SK-N-SH treated with all-trans-retinoic acid at 6 μM for 48 hours (cell line): ENCODE data around the gene TEX44.

Experiments
- ATAC-seq: fragments of 200-7000 bp; cut with Tn5 transposase; 3 replicates; pipeline ENCODE4 v1.9.1; 2020; ENCODE audit warnings: mild to moderate bottlenecking, moderate library complexity
- ARNTL ChIP-seq: fragments of 450-650 bp; formaldehyde crosslinking; IDR thresholded peaks from 2 replicates; pipeline ENCODE4 v1.5.0; 2020; ENCODE audit warnings: low read depth, mild to moderate bottlenecking, moderate library complexity, borderline replicate concordance
- BACH2 ChIP-seq: fragments of 250-450 bp; sonication (Bioruptor Pico); IDR thresholded peaks from 2 replicates; pipeline ENCODE4 v1.9.0; 2021; ENCODE audit warnings: mild to moderate bottlenecking, borderline replicate concordance
- CREB5 ChIP-seq: fragments of 250-450 bp; sonication (Bioruptor Pico); IDR thresholded peaks from 2 replicates; pipeline ENCODE4 v1.5.1; 2020; ENCODE audit warnings: low read depth, mild to moderate bottlenecking, moderate library complexity
- CSDC2 ChIP-seq: fragments of 250-450 bp; sonication (Bioruptor Pico); IDR thresholded peaks from 2 replicates; pipeline ENCODE4 v1.5.0; 2020; ENCODE audit warnings: mild to moderate bottlenecking, moderate library complexity
- CSRNP3 ChIP-seq: fragments of 250-450 bp; sonication (Bioruptor Pico); IDR thresholded peaks from 2 replicates; pipeline ENCODE4 v1.5.1; 2021; ENCODE audit warnings: mild to moderate bottlenecking, moderate library complexity
- ESRRG ChIP-seq: fragments of 250-450 bp; sonication (Bioruptor Pico); IDR thresholded peaks from 2 replicates; pipeline ENCODE4 v1.6.1; 2021; ENCODE audit warnings: mild to moderate bottlenecking
- GLIS3 ChIP-seq: fragments of 250-450 bp; sonication (Bioruptor Pico); IDR thresholded peaks from 2 replicates; pipeline ENCODE4 v1.5.0; 2020; ENCODE audit warnings: mild to moderate bottlenecking, moderate library complexity
- ISL1 ChIP-seq: fragments of 250-450 bp; sonication (Bioruptor Pico); IDR thresholded peaks from 2 replicates; pipeline ENCODE4 v2.1.2; 2022; ENCODE audit warnings: mild to moderate bottlenecking, moderate library complexity
- OSR1 ChIP-seq: fragments of 250-450 bp; sonication (Bioruptor Pico); IDR thresholded peaks from 2 replicates; pipeline ENCODE4 v1.8.0; 2022; ENCODE audit warnings: moderate library complexity, mild to moderate bottlenecking, inconsistent platforms
- PATZ1 ChIP-seq: fragments of 250-450 bp; sonication (Bioruptor Pico); IDR thresholded peaks from 2 replicates; pipeline ENCODE4 v1.8.0; 2020; ENCODE audit warnings: mild to moderate bottlenecking, moderate library complexity, borderline replicate concordance
- POU6F1 ChIP-seq: fragments of 250-450 bp; sonication (Bioruptor Pico); IDR thresholded peaks from 2 replicates; pipeline ENCODE4 v1.8.0; 2021; ENCODE audit warnings: low read depth, mild to moderate bottlenecking, moderate library complexity, borderline replicate concordance
- PPARA ChIP-seq: fragments of 250-450 bp; sonication (Bioruptor Pico); IDR thresholded peaks from 2 replicates; pipeline ENCODE4 v1.5.0; 2020; ENCODE audit warnings: mild to moderate bottlenecking, borderline replicate concordance
- RARB ChIP-seq: fragments of 250-450 bp; sonication (Bioruptor Pico); IDR thresholded peaks from 2 replicates; pipeline ENCODE4 v1.8.0; 2021; ENCODE audit warnings: mild to moderate bottlenecking, moderate library complexity
- SNAI2 ChIP-seq: fragments of 250-450 bp; sonication (Bioruptor Pico); IDR thresholded peaks from 2 replicates; pipeline ENCODE4 v1.5.0; 2020; ENCODE audit warnings: mild to moderate bottlenecking, moderate library complexity
- TOX ChIP-seq: fragments of 250-450 bp; sonication (Bioruptor Pico); IDR thresholded peaks from 2 replicates; pipeline ENCODE4 v1.8.0; 2021; ENCODE audit warnings: mild to moderate bottlenecking, moderate library complexity, borderline replicate concordance
- TSHZ2 ChIP-seq: fragments of 250-450 bp; sonication (Bioruptor Pico); IDR thresholded peaks from 2 replicates; pipeline ENCODE4 v1.5.0; 2020; ENCODE audit warnings: mild to moderate bottlenecking, moderate library complexity
- ZFP3 ChIP-seq: fragments of 250-450 bp; sonication (Bioruptor Pico); IDR thresholded peaks from 2 replicates; pipeline ENCODE4 v1.5.0; 2020; ENCODE audit warnings: mild to moderate bottlenecking, moderate library complexity
- ZFP30 ChIP-seq: fragments of 450-650 bp; formaldehyde crosslinking; IDR thresholded peaks from 2 replicates; pipeline ENCODE4 v1.5.0; 2022; ENCODE audit warnings: mild to moderate bottlenecking, moderate library complexity
- ZNF565 ChIP-seq: fragments of 450-650 bp; formaldehyde crosslinking; conservative IDR thresholded peaks from 2 replicates; pipeline ENCODE4 v1.5.0; 2020; ENCODE audit warnings: low read depth, mild to moderate bottlenecking, moderate library complexity
- ZNF70 ChIP-seq: fragments of 450-650 bp; formaldehyde crosslinking; IDR thresholded peaks from 2 replicates; pipeline ENCODE4 v1.5.0; 2020; ENCODE audit warnings: mild to moderate bottlenecking, moderate library complexity
- ZNF8 ChIP-seq: fragments of 450-650 bp; formaldehyde crosslinking; IDR thresholded peaks from 2 replicates; pipeline ENCODE4 v1.5.0; 2020; ENCODE audit warnings: mild to moderate bottlenecking, moderate library complexity

The TEX44 gene

GRCh38 chr2:231547315-231548110 lies 45.2 kb upstream of the TEX44 start:
- ATAC-seq: no peak

GRCh38 chr2:231548752-231549151 lies 43.9 kb upstream of the TEX44 start:
- TF ChIP-seq CSDC2 (CRISPR knock-in tag) (no peak), ZNF70 (CRISPR knock-in tag) (no peak), TOX (no peak), ZFP30 (CRISPR knock-in tag) (no peak), ARNTL (CRISPR knock-in tag) (no peak), ISL1 (no peak)
- TF ChIP-seq, all 23 proteins: peak for 0
- ATAC-seq: no peak

More at GRCh38 chr2:231547315-231548110, 45.2 kb upstream of the TEX44 start:
- TF ChIP-seq SNAI2 (CRISPR knock-in tag) (no peak), TSHZ2 (no peak)

GRCh38 chr2:231549446-231550239 lies 43.0 kb upstream of the TEX44 start:
- TF ChIP-seq GLIS3: no peak
- TF ChIP-seq POU6F1: no peak
- no peak for TF ChIP-seq PPARA (CRISPR knock-in tag)
- TF ChIP-seq OSR1 (CRISPR knock-in tag): no peak
- TF ChIP-seq ZNF565 (CRISPR knock-in tag): no peak
- no peak for TF ChIP-seq CSDC2 (CRISPR knock-in tag)
- no peak for TF ChIP-seq TSHZ2
- no peak for TF ChIP-seq ZNF70 (CRISPR knock-in tag)
- no peak for TF ChIP-seq BACH2 (CRISPR knock-in tag)
- TF ChIP-seq PATZ1 (CRISPR knock-in tag): no peak
- TF ChIP-seq ZFP30 (CRISPR knock-in tag): no peak
- TF ChIP-seq ESRRG (CRISPR knock-in tag): no peak
- TF ChIP-seq ZNF8 (CRISPR knock-in tag): no peak
- TF ChIP-seq TOX: no peak
- no peak for TF ChIP-seq CSRNP3 (CRISPR knock-in tag)
- TF ChIP-seq ARNTL (CRISPR knock-in tag): no peak
- no peak for TF ChIP-seq CREB5 (CRISPR knock-in tag)
- no peak for TF ChIP-seq RARB
- no peak for TF ChIP-seq ZFP3 (CRISPR knock-in tag)
- ATAC-seq: no peak
